ENCODE measurements around the gene ALG3. TPM values are rescaled to one million over a fixed set of nuclear protein-coding genes. Genes with fewer than 3 reads are reported as not detected.

Gene ALG3
- total and polyA plus RNA-seq, 2 of the 4 experiments (the other 2 are of a cell fraction): 19.5 to 52.6 TPM

- in situ Hi-C loops (cut with MboI; ENCODE audit: low sequenced_read_pairs) (no loop called here), dilution Hi-C loops (cut with HindIII; ENCODE audit: low sequenced_read_pairs, unreplicated experiment) (no loop called here)
Observed at GRCh38 chr3:184277366-184277765, 28.6 kb upstream of the ALG3 start.

More at GRCh38 chr3:184277366-184277765, 28.6 kb upstream of the ALG3 start:
- Histone ChIP-seq H3K18ac (ENCODE audit: low read depth, low read length) (no peak overlapping the region), H2BK120ac (ENCODE audit: low read depth, low read length) (no peak overlapping the region), H3K4ac (ENCODE audit: low read depth, low read length) (no peak overlapping the region), H3K9me1 (ENCODE audit: insufficient read depth, low read length) (peaks cover 3% of the 10 kb centered on the region; the same call in 1 of the 2 replicates), H3K23ac (ENCODE audit: low read depth, low read length) (no peak overlapping the region), H2AFZ (replicated peaks; ENCODE audit: low read length, poor library complexity) (no peak overlapping the region), H3K56ac (ENCODE audit: extremely low read depth, insufficient read depth, low read length) (no peak overlapping the region), H3K36me3 (ENCODE audit: control insufficient read depth, insufficient read depth, low read length) (no peaks in the 10 kb centered on the region), H3K79me1 (ENCODE audit: low read depth in 1 of 2, low read length in 2 of 2) (no peaks in the 10 kb centered on the region), H4K5ac (ENCODE audit: low read depth, low read length) (no peak overlapping the region), H3K4me1 (ENCODE audit: control insufficient read depth, insufficient read depth, low read length) (no peaks in the 10 kb centered on the region), H3K4me2 (ENCODE audit: low read depth, low read length) (no peak overlapping the region), H4K8ac (ENCODE audit: low read depth in 2 of 2, low read length in 2 of 2) (no peak overlapping the region), H2BK20ac (ENCODE audit: low read depth, low read length) (no peak overlapping the region), H2AK5ac (ENCODE audit: low read depth, low read length) (no peak overlapping the region), H3K27ac (ENCODE audit: insufficient read depth, low read length) (no peak overlapping the region), H4K91ac (ENCODE audit: insufficient read depth, low read depth, low read length) (no peak overlapping the region), H3K4me3 (ENCODE audit: insufficient read depth, low read depth, low read length) (no peak overlapping the region), H2AK9ac (replicated peaks; ENCODE audit: low read depth, low read length, poor library complexity) (no peak overlapping the region), H3K9me3 (ENCODE audit: control insufficient read depth, insufficient read depth, low read length) (no peaks in the 10 kb centered on the region), H4K20me1 (ENCODE audit: insufficient read depth, low read length) (no peaks in the 10 kb centered on the region), H2BK5ac (ENCODE audit: low read depth, low read length, poor library complexity, severe bottlenecking) (no peak overlapping the region), H3K27me3 (ENCODE audit: control insufficient read depth, insufficient read depth, low read length) (peaks cover 65% of the 10 kb centered on the region), H2BK15ac (ENCODE audit: low read depth, low read length) (no peak overlapping the region), H3K9ac (ENCODE audit: low read depth, low read length) (no peak overlapping the region), H3K14ac (replicated peaks; ENCODE audit: low read depth, low read length) (no peak overlapping the region)
- no peak for TF ChIP-seq FOS (IDR thresholded peaks at IDR 0.05; ENCODE audit: low read depth, low read length)
- no peak for TF ChIP-seq RCOR1 (IDR thresholded peaks at IDR 0.05; ENCODE audit: insufficient replicate concordance, low read length)
- TF ChIP-seq CTCF (conservative IDR thresholded peaks at IDR 0.05; ENCODE audit: low read depth, low read length): no peak
- no peak for TF ChIP-seq MXI1 (IDR thresholded peaks at IDR 0.05; ENCODE audit: borderline replicate concordance, low read depth, low read length)
- TF ChIP-seq RAD21 (IDR thresholded peaks at IDR 0.05; ENCODE audit: low read length): no peak
- TF ChIP-seq MAFK (IDR thresholded peaks at IDR 0.05; ENCODE audit: low read depth, low read length): no peak
- no peak for TF ChIP-seq BHLHE40 (IDR thresholded peaks at IDR 0.05; ENCODE audit: low read depth, low read length)
- no peak for TF ChIP-seq MAZ (IDR thresholded peaks at IDR 0.05; ENCODE audit: borderline replicate concordance, low read depth, low read length)
- no peak for TF ChIP-seq ELK1 (IDR thresholded peaks at IDR 0.05; ENCODE audit: borderline replicate concordance, low read depth, low read length)
- no peak for TF ChIP-seq CEBPB (IDR thresholded peaks at IDR 0.05; ENCODE audit: low read depth, low read length)
- no peak for TF ChIP-seq RFX5 (IDR thresholded peaks at IDR 0.05; ENCODE audit: low read depth, low read length)
- TF ChIP-seq POLR2A (IDR thresholded peaks at IDR 0.05; ENCODE audit: low read depth, low read length): no peak
- no peak for TF ChIP-seq CHD1 (IDR thresholded peaks at IDR 0.05; ENCODE audit: low read depth, low read length)
- TF ChIP-seq USF2 (IDR thresholded peaks at IDR 0.05; ENCODE audit: low read depth, low read length): no peak
- no peak for TF ChIP-seq SMC3 (IDR thresholded peaks at IDR 0.05; ENCODE audit: low read depth, low read length)
- no peak for TF ChIP-seq NFE2L2 (IDR thresholded peaks at IDR 0.05; ENCODE audit: low read depth, low read length)
- WGBS, 2 experiments (ENCODE audit: extremely low coverage in 2 of 2, insufficient read length in 1 of 2): no CpG with 5 or more reads among the region's 6 CpGs
- no TSS peak for BruUV-seq (replicated peaks)
- intact Hi-C loops (cut with micrococcal nuclease): no loop called here
- ChIA-PET POLR2A (ENCODE audit: unreplicated experiment) (no interaction called here), CTCF (no interaction called here)
- ATAC-seq (ENCODE audit: low read depth) (no peak), DNase-seq (no peak)
